GM13977 (cell line): Measurements from ENCODE around the gene MACROD2.

Source experiments
- DNase-seq: peaks from one replicate; pipeline ENCODE4 v3.0.0; 2012; ENCODE audit warnings: low spot score
- CTCF ChIP-seq: IDR thresholded peaks from 2 replicates; pipeline ENCODE4 v1.5.1; 2012; ENCODE audit warnings: mild to moderate bottlenecking, control low read depth; ENCODE audit not compliant: insufficient read depth; ENCODE audit errors: extremely low read depth, missing control alignments
- in situ Hi-C: fragments of 300-500 bp; cut with MboI; formaldehyde crosslinking; loops from one replicate; pipeline ENCODE4 v1.12.0; 2022; ENCODE audit warnings: low sequenced_read_pairs, low pct_unique_long_range_greater_than_20kb, mixed read lengths, inconsistent platforms; ENCODE audit not compliant: unreplicated experiment

The MACROD2 gene

GRCh38 chr20:14193443-14193842, 198.1 kb downstream of the MACROD2 start:
- no peak for TF ChIP-seq CTCF
- no peak for DNase-seq

GRCh38 chr20:14193885-14194284, 198.6 kb downstream of the MACROD2 start:
- in situ Hi-C loops: no loop called here
- TF ChIP-seq CTCF: no peak
- DNase-seq: no peak

More at GRCh38 chr20:14193443-14193842, 198.1 kb downstream of the MACROD2 start:
- in situ Hi-C loops: no loop called here

GRCh38 chr20:14197097-14197496, 201.8 kb downstream of the MACROD2 start:
- DNase-seq: no peak
- in situ Hi-C loops: no loop called here
- no peak for TF ChIP-seq CTCF

- TF ChIP-seq CTCF: no peak
- in situ Hi-C loops: no loop called here
- DNase-seq: no peak
These were observed 203.1 kb downstream of the MACROD2 start for GRCh38 chr20:14198416-14198815.

GRCh38 chr20:14199111-14199510, 203.8 kb downstream of the MACROD2 start:
- no peak for TF ChIP-seq CTCF
- DNase-seq: no peak
- in situ Hi-C loops: no loop called here

- no peak for DNase-seq
- no peak for TF ChIP-seq CTCF
- in situ Hi-C loops: no loop called here
These were observed 208.3 kb downstream of the MACROD2 start for GRCh38 chr20:14203657-14204056.

GRCh38 chr20:14207591-14207990, 212.3 kb downstream of the MACROD2 start:
- no peak for DNase-seq
- TF ChIP-seq CTCF: no peak
- in situ Hi-C loops: no loop called here
